ENCODE results near the gene ANTKMT. TPM values are rescaled to one million over a fixed set of nuclear protein-coding genes. Genes with fewer than 3 reads are reported as not detected.

Gene ANTKMT
- total RNA-seq, 4 donors from 2014 or later, result 24.9 to 42.4 (median 32.1) TPM

DNA sequence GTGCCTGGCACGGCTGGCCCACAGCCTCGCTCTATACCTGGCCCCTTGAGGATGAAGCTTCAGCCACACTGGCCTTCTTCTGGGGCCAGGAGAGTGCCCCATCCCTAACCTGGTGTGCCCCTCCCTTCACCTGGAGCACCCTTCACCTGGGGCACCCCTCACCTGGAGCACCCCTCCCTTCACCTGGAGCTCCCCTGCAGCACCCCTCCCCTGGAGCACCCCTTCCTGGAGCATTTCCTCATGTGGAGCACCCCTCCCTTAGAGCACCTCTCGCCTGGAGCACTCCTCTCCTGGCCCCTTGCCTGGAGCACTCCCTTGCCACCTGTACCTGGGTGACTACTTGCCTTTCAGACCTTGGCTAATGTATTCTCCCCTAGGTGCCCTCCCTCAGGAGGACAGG, 12.9 kb upstream of the ANTKMT start:
- intact Hi-C loops (cut with DNase I; ENCODE audit: low total_unique reads), result no loop called here
- no peak overlapping the region for H3K4me3 ChIP-seq (ENCODE audit: low read depth, poor library complexity, severe bottlenecking)
- no peak for DNase-seq (ENCODE audit: low spot score in 2 of 2)
- TF ChIP-seq, protein P1, sequence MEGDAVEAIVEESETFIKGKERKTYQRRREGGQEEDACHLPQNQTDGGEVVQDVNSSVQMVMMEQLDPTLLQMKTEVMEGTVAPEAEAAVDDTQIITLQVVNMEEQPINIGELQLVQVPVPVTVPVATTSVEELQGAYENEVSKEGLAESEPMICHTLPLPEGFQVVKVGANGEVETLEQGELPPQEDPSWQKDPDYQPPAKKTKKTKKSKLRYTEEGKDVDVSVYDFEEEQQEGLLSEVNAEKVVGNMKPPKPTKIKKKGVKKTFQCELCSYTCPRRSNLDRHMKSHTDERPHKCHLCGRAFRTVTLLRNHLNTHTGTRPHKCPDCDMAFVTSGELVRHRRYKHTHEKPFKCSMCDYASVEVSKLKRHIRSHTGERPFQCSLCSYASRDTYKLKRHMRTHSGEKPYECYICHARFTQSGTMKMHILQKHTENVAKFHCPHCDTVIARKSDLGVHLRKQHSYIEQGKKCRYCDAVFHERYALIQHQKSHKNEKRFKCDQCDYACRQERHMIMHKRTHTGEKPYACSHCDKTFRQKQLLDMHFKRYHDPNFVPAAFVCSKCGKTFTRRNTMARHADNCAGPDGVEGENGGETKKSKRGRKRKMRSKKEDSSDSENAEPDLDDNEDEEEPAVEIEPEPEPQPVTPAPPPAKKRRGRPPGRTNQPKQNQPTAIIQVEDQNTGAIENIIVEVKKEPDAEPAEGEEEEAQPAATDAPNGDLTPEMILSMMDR (IDR thresholded peaks at IDR 0.05), result no peak
- TF ChIP-seq POLR2A (IDR thresholded peaks at IDR 0.05), result no peak
- 30 to 46% methylated on average over 3 of the region's 3 CpGs for WGBS, 2 donors

DNA sequence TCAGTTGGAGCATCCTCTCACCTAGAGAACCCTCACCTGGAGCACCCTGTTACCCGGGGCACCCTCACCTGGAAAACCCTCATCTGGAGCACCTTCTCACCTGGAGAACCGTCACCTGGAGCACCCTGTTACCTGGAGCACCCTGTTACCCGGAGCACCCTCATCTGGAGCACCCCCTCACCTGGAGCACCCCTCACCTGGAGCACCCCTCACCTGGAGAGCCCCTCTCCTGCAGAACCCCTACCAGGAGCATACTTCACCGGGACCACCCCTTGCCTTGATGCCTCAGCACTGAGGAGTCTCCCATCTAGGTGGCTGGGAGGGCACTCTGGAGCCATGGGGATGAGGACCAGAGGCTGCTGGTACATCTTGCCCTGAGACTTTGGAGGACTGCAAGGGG, 12.0 kb upstream of the ANTKMT start:
- 79 to 83% methylated on average over 3 of the region's 4 CpGs for WGBS, 2 donors
- TF ChIP-seq, protein P1 (IDR thresholded peaks at IDR 0.05), result no peak
- TF ChIP-seq POLR2A (IDR thresholded peaks at IDR 0.05), result no peak
- DNase-seq (ENCODE audit: low spot score in 2 of 2), result no peak
- intact Hi-C loops (cut with DNase I; ENCODE audit: low total_unique reads), result no loop called here
- H3K4me3 ChIP-seq (ENCODE audit: low read depth, poor library complexity, severe bottlenecking), result no peak overlapping the region

DNA sequence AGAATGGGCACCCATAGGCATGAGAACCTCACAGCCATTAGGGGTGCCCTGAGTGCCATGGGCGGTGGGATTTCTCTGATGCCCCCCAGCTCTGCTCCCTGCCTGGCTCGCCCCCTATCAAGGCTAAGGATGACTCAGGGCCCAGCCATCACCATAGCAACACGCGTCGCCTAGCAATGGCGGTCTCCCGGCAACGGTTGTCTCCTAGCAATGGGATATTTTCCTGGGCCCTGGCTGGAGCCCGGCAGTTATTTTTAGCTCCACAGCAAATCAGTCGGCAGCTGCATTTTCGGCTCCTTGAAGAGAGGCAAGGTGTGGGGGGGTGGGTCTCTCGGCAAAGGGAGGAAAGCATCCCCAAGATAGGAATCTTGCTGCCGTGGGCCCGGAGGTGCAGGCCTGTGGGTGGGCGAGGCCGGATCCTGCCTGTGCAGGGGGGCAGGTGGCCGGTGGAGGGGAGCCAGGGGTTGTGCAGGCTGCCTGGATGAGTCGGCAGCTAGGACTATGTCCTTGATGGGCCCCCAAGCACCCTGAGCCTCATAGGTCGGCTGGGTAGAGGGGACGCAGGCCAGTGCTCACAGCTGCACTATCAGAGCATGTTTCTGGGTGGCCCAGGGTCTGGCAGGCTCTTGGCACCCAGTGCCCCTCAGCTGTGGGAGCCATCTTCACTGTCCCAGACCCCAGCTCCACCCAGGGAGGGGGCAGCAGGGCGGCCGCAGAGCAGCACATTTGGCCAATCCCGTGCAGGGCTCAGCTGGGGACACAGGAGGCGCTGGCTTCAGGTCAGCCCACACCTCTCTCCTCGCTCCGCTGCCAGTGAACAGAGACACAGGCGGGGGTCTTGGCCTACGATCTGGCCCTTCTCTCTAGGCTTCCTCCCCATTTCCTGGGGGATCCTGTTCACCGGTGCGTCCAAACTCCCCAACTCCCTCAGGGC, 11.1 kb upstream of the ANTKMT start:
- H3K4me3 ChIP-seq (ENCODE audit: low read depth, poor library complexity, severe bottlenecking), result no peak overlapping the region
- DNase-seq (ENCODE audit: low spot score in 2 of 2), result no peak
- intact Hi-C loops (cut with DNase I; ENCODE audit: low total_unique reads), result loop anchor here (5.0 to 10.0 kb wide), 2 partner anchors 72 to 385 kb away; partner anchors contain the start of gene C1QTNF8
- TF ChIP-seq, protein P1 (IDR thresholded peaks at IDR 0.05), result no peak
- no peak for TF ChIP-seq POLR2A (IDR thresholded peaks at IDR 0.05)
- WGBS, 2 donors, result 20 to 25% methylated on average over 28 to 29 of the region's 30 CpGs

DNA sequence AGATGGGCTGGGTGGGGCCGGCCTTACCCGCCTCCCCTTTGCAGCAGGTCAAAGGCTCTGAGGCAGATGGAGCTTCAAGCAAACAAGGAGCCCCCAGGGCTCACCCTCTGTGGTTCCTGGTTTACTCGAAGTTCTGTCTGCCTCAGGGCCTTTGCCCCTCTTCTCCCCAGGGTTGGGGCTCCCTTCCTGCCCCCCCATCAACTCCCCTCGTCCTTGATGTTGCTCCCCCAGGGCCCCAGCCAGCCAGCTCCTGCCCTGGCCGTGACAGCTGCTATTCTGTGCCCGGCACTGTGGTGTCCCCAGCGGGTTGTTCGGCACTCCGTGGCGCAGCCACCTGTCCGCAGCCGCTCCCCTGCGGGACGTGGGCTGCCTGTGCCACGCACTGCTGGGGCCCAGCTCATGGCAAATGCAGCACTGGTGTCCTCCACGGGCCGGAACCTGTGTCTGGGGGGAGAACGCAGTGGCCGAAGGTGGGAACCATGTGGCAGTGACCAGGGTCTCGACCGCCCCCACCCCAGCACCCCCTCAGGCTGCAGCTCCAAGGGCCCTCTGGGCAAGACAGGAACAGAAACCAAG, 10.4 kb upstream of the ANTKMT start:
- 17 to 50% methylated on average over 7 to 14 of the region's 21 CpGs for WGBS, 2 donors
- TF ChIP-seq, protein P1 (IDR thresholded peaks at IDR 0.05), result no peak
- TF ChIP-seq POLR2A (IDR thresholded peaks at IDR 0.05), result no peak
- no peak for DNase-seq (ENCODE audit: low spot score in 2 of 2)
- H3K4me3 ChIP-seq (ENCODE audit: low read depth, poor library complexity, severe bottlenecking), result no peak overlapping the region
- intact Hi-C loops (cut with DNase I; ENCODE audit: low total_unique reads), result loop anchor here (5.0 to 10.0 kb wide), 2 partner anchors 72 to 384 kb away; partner anchors contain the start of gene C1QTNF8

DNA sequence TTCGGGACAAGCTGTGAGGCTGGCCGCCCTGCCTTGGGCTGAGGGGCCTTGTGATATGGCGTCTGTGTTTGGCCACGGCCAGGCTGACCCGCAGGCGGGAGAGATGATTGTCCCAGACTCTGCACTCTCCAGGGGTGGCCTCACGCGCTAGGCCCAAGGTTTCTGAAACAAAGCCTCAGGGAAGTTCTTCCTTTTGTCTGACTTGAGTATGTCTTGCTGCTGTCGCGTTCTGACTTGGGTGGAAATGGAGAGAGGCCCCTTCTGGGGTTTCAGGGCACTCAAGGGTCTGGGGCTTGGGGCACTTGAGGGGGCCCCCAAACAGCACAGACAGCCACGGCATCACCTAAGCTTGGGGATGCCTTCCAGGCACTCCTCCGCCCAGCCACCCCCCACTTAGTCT, 9.9 kb upstream of the ANTKMT start:
- no peak overlapping the region for H3K4me3 ChIP-seq (ENCODE audit: low read depth, poor library complexity, severe bottlenecking)
- DNase-seq (ENCODE audit: low spot score in 2 of 2), result no peak
- intact Hi-C loops (cut with DNase I; ENCODE audit: low total_unique reads), result loop anchor here (5.0 to 10.0 kb wide), 2 partner anchors 71 to 384 kb away; partner anchors contain the start of gene C1QTNF8
- 55 to 61% methylated on average over 9 to 12 of the region's 12 CpGs for WGBS, 2 donors
- TF ChIP-seq POLR2A (IDR thresholded peaks at IDR 0.05), result no peak
- TF ChIP-seq, protein P1 (IDR thresholded peaks at IDR 0.05), result no peak

Measured in lower leg skin (tissue), 4 donors.